Stomach smooth muscle (tissue), 2 donors: ENCODE measurements around the gene CASKIN1.
"Not testable (repeated sequence)": the region's sequence is repeated elsewhere in the genome, so short reads cannot be mapped to it uniquely, and the experiment has no call there.

Experiments used
- H3K27ac ChIP-seq: one replicate; pipeline ENCODE4 v1.7.0; 2013; ENCODE audit warnings: mild to moderate bottlenecking, low read length, inconsistent platforms
- H3K27me3 ChIP-seq, 2 donors: one replicate each; pipeline ENCODE4 v1.7.0; 2013; ENCODE audit warnings: low read length in 2 of 2; ENCODE audit not compliant: insufficient read depth in 2 of 2, control insufficient read depth in 1 of 2
- H3K36me3 ChIP-seq, 2 donors: one replicate each; pipeline ENCODE4 v1.7.0; 2013; ENCODE audit warnings: low read length in 2 of 2; ENCODE audit not compliant: control insufficient read depth in 2 of 2, insufficient read depth in 2 of 2
- H3K4me1 ChIP-seq: one replicate; pipeline ENCODE4 v1.7.0; 2013; ENCODE audit warnings: low read length; ENCODE audit not compliant: control insufficient read depth, insufficient read depth
- H3K4me3 ChIP-seq, 2 donors: one replicate each; pipeline ENCODE4 v1.7.0; 2013; ENCODE audit warnings: low read length in 2 of 2
- H3K9ac ChIP-seq, 2 donors: one replicate each; pipeline ENCODE4 v1.7.0; 2013; ENCODE audit warnings: low read length in 2 of 2, mild to moderate bottlenecking in 1 of 2
- H3K9me3 ChIP-seq, 2 donors: one replicate each; pipeline ENCODE4 v1.7.0; 2013; ENCODE audit warnings: low read length in 2 of 2; ENCODE audit not compliant: control insufficient read depth in 2 of 2
- donor health status: healthy.
- donor health status: Pancreatic carcinoma.

The CASKIN1 gene

DNA sequence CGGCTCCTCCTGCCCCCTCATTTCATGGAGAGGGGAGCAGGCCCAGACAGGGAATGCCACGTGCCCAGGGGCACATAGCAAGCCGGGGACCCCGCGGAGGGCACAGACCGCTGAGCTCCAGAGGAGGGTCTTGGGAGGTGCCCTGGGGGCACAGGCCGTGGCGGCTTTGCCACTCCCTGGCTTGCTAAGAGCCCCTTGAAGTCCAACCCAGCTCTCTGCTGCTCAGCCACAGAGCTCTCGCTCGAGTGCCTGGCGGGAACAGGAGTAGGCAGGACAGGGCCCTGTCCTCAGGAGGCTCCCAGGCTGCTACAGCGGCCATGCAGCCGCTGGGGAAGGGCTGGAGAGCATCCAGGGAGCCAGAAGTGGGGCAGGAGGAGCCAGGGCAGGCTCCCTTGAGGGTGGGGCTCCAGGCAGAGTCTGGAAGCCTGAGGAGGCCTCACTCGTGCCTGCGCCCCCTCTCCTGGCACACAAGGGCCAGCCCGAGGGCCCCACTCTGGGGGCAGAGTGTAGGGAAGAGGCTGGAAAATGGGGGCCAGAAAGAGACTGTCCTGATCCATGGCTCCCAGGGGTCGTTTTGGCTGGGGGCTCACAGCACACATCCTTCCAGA is 52.4 kb downstream of the CASKIN1 start:
- Histone ChIP-seq H3K36me3 (no peaks in the 10 kb centered on the region), H3K4me3 (no peak overlapping the region), H3K9ac (no peak overlapping the region), H3K27me3 (no peaks in the 10 kb centered on the region), H3K27ac (no peak overlapping the region), H3K4me1 (peaks cover 15% of the 10 kb centered on the region), H3K9me3 (no peaks in the 10 kb centered on the region)

DNA sequence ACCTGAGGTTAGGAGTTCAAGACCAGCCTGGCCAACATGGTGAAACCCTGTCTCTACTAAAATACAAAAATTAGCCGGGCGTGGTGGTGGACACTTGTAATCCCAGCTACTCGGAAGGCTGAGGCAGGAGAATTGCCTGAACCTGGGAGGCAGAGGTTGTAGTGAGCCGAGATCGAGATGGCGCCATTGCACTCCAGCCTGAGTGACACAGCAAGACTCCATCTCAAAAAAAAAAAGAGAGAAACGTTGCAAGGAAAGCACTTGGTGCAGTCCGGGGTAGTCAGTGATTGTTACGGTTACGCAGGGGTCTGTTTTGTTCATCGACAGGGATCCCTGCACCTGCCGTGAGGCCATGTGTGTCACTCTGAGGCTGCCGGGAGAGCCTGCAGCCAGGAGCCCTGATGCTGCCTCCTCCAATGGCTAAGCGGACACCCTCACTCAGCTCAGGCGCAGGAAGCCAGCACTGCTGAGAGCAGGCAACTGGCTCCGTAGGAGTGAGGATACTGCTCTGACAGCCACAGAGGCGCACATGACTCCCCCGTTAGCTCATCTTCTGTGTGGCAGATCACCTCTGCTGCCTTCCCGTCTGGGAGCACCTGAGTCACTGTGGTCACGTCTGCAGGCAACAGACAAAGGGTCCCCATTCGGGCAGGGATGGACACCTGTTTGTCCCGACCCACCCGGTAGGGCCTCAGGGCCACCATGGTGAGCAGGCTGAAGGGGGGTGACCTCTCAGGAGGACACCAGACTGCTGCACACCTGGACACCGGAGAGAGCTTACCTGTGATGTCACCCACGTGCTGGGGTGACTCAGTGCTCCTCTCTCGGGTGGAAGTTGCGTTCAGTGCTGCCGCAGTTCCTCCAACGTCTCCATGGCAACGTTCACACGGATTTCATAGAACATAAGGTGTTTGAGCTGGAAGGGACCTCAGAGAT is 53.2 kb downstream of the CASKIN1 start:
- Histone ChIP-seq H3K9ac (no peak overlapping the region), H3K27ac (no peak overlapping the region), H3K36me3 (no peaks in the 10 kb centered on the region), H3K4me1 (peaks cover 8% of the 10 kb centered on the region), H3K4me3 (no peak overlapping the region), H3K9me3 (no peaks in the 10 kb centered on the region), H3K27me3 (no peaks in the 10 kb centered on the region)

DNA sequence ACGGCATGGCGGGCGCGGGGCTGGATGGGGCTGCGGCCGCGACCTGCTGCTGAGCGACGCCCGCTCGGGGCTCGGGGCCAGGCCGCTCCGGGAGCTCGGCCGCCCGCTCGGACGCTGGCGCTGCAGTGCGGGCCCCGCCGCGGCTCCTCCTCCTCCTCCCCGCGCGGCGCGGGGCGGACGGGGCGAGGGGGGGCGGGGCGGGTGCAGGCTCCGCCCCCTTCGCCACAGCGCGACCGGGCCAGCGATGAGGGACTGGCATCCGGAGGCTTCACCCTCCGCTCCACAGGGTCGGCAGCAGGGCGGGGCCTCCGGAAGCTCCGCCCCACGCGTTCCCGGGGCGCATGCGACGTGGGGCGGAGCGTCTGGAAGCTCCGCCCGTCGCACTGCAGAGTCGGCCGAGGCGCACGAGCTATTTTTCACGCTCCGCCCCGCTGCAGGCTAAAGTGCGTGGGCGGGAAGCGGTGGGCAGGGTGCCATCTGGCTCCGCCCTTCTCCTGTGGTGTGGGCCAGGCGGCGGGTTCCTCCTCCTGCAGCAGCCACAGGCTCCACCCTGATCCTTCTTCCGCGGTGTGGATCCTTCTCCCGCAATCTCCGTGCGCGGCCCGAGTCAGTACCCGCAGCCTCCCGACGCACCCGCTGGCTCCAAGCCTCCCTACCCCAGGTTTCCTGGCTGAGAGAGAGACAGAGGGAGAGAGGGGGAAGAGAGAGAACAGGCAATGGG is 60.5 kb downstream of the CASKIN1 start, which contains the start of gene PKD1:
Gene PKD1, minus strand, starts transcription at position 129 of the 721 bp plus-strand sequence. CDS start 209 bp downstream, outside the sequence.
- H3K27me3 ChIP-seq, H3K4me1 ChIP-seq, H3K36me3 ChIP-seq, H3K9me3 ChIP-seq: not testable (repeated sequence)
- Histone ChIP-seq H3K4me3 (peak within 1 kb of the TSS; percentile 31 to 67), H3K27ac (peak within 1 kb of the TSS; percentile 46), H3K9ac (peak within 1 kb of the TSS in 1 of 2 donors; percentile 45)

DNA sequence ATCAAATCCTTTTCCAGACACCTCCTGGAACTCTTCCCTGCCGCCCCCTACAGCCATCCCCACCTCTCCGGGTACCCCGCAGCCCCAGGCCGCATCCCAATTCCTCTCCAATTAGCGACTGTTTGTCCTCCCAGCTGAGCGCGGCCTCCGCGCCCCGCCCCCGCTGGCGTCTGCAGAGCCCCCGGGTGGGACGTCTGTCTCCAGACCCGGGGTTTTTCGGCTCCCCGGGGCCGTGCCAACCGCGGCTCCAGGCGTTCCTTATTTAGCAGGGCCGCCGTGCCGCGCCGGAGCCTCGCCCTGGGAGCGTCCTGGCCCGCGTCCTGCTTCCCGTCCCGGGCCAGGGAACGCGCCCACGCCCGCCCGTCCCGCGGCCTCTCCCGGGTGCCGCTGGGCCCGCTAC is 61.3 kb downstream of the CASKIN1 start:
- H3K4me3 ChIP-seq, result peak overlapping the region in 1 of 2 donors; percentile 67
- not testable (repeated sequence) for H3K36me3 ChIP-seq, H3K4me1 ChIP-seq, H3K9ac ChIP-seq, H3K27ac ChIP-seq, H3K9me3 ChIP-seq, H3K27me3 ChIP-seq

DNA sequence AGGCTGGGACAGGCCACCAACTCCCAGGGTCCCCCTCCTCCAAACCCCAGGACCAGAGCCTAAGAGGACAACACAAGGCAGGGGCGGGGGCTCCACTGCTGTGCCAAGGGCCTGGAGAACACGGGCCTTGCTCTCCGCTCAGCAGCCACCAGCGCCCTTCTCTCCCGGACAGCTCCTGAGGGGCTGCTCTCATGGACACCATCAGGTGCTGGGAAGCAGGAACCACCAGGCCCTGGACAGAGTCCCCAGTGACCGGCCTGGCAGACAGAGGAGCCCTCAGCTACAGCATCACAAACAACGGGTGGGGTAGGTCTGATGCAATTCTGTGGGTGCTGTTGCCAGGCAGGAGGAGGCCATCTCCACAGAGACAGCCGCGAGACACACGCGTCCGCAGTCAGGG is 62.6 kb downstream of the CASKIN1 start:
- peaks cover 14% of the 10 kb centered on the region for H3K4me1 ChIP-seq
- H3K27me3 ChIP-seq, H3K9me3 ChIP-seq, H3K27ac ChIP-seq, H3K36me3 ChIP-seq: not testable (repeated sequence)
- H3K9ac ChIP-seq, result peak overlapping the region in 1 of 2 donors; percentile 33
- H3K4me3 ChIP-seq, result peak overlapping the region in 1 of 2 donors; percentile 40

DNA sequence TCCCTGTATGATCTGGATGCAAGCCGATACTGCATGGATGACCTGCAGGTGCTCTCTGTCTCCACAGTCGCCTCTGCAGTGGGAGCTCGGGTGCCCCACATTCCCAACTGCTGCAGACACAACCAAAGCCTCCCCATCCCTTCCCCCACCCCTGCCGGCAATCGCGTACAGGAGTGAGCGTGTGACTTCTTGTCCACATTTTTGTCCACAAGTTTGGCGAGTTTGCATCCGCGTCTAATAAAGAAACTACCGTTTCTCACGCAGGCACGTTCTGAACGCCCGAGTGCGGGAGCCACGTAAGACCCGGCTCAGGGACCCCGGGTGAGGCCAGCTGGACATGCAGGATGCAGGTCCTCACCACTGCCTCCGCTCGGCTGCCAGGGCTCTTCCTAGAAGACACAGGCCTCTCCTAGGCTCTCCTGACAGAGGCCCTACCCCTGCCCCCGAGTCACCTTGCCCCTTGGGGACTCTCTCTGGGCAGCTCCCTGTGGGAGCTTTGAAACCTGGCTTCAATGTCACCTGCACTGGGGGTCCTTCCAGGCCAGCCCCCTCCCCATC is 66.4 kb downstream of the CASKIN1 start:
- H3K9ac ChIP-seq, H3K9me3 ChIP-seq, H3K4me3 ChIP-seq, H3K27me3 ChIP-seq, H3K36me3 ChIP-seq: not testable (repeated sequence)
- H3K4me1 ChIP-seq, result peaks cover 43% of the 10 kb centered on the region
- H3K27ac ChIP-seq, result peak overlapping the region; percentile 46

DNA sequence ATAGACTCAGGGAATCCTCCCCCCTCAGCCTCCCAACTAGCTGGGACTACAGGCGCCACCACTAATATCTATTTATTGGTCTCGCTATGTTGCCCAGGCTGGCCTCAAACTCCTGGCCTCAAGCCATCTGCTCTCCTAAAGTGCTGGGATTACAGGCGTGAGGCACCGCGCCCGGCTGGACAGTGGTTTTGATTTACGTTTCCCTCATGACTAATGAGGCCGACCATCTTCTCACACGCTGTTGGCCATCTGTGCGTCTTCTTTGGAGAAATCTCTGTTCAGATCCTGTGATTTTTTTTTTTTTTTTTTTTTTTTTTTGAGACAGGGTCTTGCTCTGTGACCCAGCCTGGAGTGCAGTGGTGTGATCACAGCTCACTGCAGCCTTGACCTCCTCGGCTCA is 67.2 kb downstream of the CASKIN1 start:
- not testable (repeated sequence) for H3K9ac ChIP-seq, H3K9me3 ChIP-seq, H3K27ac ChIP-seq, H3K27me3 ChIP-seq, H3K36me3 ChIP-seq, H3K4me3 ChIP-seq
- peaks cover 46% of the 10 kb centered on the region for H3K4me1 ChIP-seq

DNA sequence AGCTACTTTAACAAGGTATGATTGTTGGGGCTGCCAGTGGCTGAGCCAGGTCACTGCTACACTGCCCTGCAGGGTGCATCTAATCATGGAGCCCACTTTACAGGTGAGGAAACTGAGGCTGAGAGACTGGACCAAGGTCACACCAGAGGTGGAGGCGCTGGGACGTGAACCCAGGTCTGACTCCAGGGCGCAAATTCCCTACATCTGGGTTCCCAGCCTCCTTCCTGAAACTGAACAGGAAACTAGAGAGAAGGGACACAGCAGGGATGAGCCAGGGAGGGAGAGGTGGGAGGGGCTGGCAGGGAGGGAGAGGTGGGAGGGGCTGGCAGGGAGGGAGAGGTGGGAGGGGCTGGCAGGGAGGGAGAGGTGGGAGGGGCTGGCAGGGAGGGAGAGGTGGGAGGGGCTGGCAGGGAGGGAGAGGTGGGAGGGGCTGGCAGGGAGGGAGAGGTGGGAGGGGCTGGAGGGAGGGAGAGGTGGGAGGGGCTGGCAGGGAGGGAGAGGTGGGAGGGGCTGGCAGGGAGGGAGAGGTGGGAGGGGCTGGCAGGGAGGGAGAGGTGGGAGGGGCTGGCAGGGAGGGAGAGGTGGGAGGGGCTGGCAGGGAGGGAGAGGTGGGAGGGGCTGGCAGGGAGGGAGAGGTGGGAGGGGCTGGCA is 68.7 kb downstream of the CASKIN1 start:
- H3K9me3 ChIP-seq, H3K36me3 ChIP-seq, H3K27me3 ChIP-seq: not testable (repeated sequence)
- peaks cover 52% of the 10 kb centered on the region for H3K4me1 ChIP-seq
- H3K9ac ChIP-seq, result peak overlapping the region in 1 of 2 donors; percentile 78
- peak overlapping the region; percentile 97 for H3K27ac ChIP-seq
- H3K4me3 ChIP-seq, result peak overlapping the region in 1 of 2 donors; percentile 58
